Fibroblast of lung (primary cell): ENCODE data around the gene IL17RD. TPM values are rescaled to one million over a fixed set of nuclear protein-coding genes. Genes with fewer than 3 reads are reported as not detected.

Experiments used
- DNase-seq, 2 donors: peaks; one replicate each; pipeline versions ENCODE4 v3.0.0 to v3.0.0-alpha.2; 2010; ENCODE audit warnings: low read depth in 2 of 2
- H2AFZ ChIP-seq: 2 replicates; pipeline ENCODE4 v1.5.1; 2012; ENCODE audit warnings: low read length, control low read depth, inconsistent platforms
- H3K27ac ChIP-seq: 2 replicates; pipeline ENCODE4 v1.5.1; 2011; ENCODE audit warnings: low read length, control low read depth; ENCODE audit not compliant: insufficient read depth
- H3K27me3 ChIP-seq: 2 replicates; pipeline ENCODE4 v1.5.1; 2011; ENCODE audit warnings: mild to moderate bottlenecking, low read length; ENCODE audit not compliant: control insufficient read depth, insufficient read depth
- H3K36me3 ChIP-seq: 2 replicates; pipeline ENCODE4 v1.5.1; 2011; ENCODE audit warnings: low read length; ENCODE audit not compliant: control insufficient read depth, insufficient read depth
- H3K4me1 ChIP-seq: 2 replicates; pipeline ENCODE4 v1.5.1; 2011; ENCODE audit warnings: low read length; ENCODE audit not compliant: control insufficient read depth, insufficient read depth; ENCODE audit errors: extremely low read depth
- H3K4me2 ChIP-seq: 2 replicates; pipeline ENCODE4 v1.5.1; 2011; ENCODE audit warnings: low read length, control low read depth; ENCODE audit not compliant: insufficient read depth; ENCODE audit errors: extremely low read depth
- H3K4me3 ChIP-seq, 4 experiments: fragments of 200-600 bp in 1 of 4; sonication (generic) in 1 of 4; replicated peaks in 1 of 4; 2 replicates each; pipeline ENCODE4 v1.5.1; 2011 to 2016; ENCODE audit warnings: low read length in 4 of 4, low read depth in 3 of 4, mild to moderate bottlenecking in 3 of 4, control low read depth in 2 of 4, inconsistent platforms in 1 of 4, mixed read lengths in 1 of 4; ENCODE audit not compliant: insufficient read depth in 1 of 4; ENCODE audit errors: control extremely low read depth in 1 of 4
- H3K79me2 ChIP-seq: 2 replicates; pipeline ENCODE4 v1.5.1; 2012; ENCODE audit warnings: mild to moderate bottlenecking, low read length, inconsistent platforms; ENCODE audit not compliant: control insufficient read depth, insufficient read depth
- H3K9ac ChIP-seq: 2 replicates; pipeline ENCODE4 v1.5.1; 2011; ENCODE audit warnings: mild to moderate bottlenecking, low read length, control low read depth; ENCODE audit not compliant: insufficient read depth
- H3K9me3 ChIP-seq: 2 replicates; pipeline ENCODE4 v1.5.1; 2012; ENCODE audit warnings: low read depth, low read length; ENCODE audit not compliant: control insufficient read depth, insufficient read depth
- H4K20me1 ChIP-seq: 2 replicates; pipeline ENCODE4 v1.5.1; 2011; ENCODE audit warnings: low read length; ENCODE audit not compliant: control insufficient read depth, insufficient read depth; ENCODE audit errors: extremely low read depth
- EZH2 ChIP-seq: IDR thresholded peaks from 2 replicates; pipeline ENCODE4 v1.5.1; 2012; ENCODE audit warnings: low read length, control low read depth, mild to moderate bottlenecking; ENCODE audit errors: missing control alignments
- polyA plus RNA-seq, 2 donors: library from polyadenylated mRNA; depleted of rRNA in 1 of 2; stranded (reverse) in 1 of 2; unstranded in 1 of 2; fragments of >200 nt; gene quantifications; 2 replicates each; pipeline ENCODE4 v1.2.1, GENCODE V29; 2011 to 2012; ENCODE audit warnings: missing spikeins in 1 of 2
- total RNA-seq: library from RNA; depleted of rRNA; stranded (reverse); fragments of >200 nt; gene quantifications from 2 replicates; pipeline ENCODE4 v1.2.1, GENCODE V29; 2014
- TF ChIP-seq, protein P1 (sequence below), 2 donors: IDR thresholded peaks in 1 of 2; conservative IDR thresholded peaks in 1 of 2; 1 replicate in 1 of 2; 2 replicates in 1 of 2; pipeline ENCODE4 v1.5.1; 2011 to 2012; ENCODE audit warnings: low read length in 2 of 2, control low read depth in 1 of 2, inconsistent platforms in 1 of 2, low read depth in 1 of 2, mild to moderate bottlenecking in 1 of 2

Gene IL17RD
- total and polyA plus RNA-seq, 2 donors (not counting 1 experiment from before 2014, with no cell fraction given) = 0.60 to 1.8 TPM

- Histone ChIP-seq H3K27me3 (no peaks in the 10 kb centered on the region), H3K4me3 (no peak overlapping the region), H3K9me3 (no peaks in the 10 kb centered on the region), H3K79me2 (no peaks in the 10 kb centered on the region), H3K4me1 (peaks cover 7% of the 10 kb centered on the region), H3K36me3 (no peaks in the 10 kb centered on the region), H4K20me1 (no peaks in the 10 kb centered on the region), H2AFZ (no peak overlapping the region), H3K9ac (no peak overlapping the region), H3K4me2 (no peak overlapping the region), H3K27ac (no peak overlapping the region)
- TF ChIP-seq EZH2 = no peak
- TF ChIP-seq, protein P1, sequence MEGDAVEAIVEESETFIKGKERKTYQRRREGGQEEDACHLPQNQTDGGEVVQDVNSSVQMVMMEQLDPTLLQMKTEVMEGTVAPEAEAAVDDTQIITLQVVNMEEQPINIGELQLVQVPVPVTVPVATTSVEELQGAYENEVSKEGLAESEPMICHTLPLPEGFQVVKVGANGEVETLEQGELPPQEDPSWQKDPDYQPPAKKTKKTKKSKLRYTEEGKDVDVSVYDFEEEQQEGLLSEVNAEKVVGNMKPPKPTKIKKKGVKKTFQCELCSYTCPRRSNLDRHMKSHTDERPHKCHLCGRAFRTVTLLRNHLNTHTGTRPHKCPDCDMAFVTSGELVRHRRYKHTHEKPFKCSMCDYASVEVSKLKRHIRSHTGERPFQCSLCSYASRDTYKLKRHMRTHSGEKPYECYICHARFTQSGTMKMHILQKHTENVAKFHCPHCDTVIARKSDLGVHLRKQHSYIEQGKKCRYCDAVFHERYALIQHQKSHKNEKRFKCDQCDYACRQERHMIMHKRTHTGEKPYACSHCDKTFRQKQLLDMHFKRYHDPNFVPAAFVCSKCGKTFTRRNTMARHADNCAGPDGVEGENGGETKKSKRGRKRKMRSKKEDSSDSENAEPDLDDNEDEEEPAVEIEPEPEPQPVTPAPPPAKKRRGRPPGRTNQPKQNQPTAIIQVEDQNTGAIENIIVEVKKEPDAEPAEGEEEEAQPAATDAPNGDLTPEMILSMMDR (conservative IDR thresholded peaks at IDR 0.05 in 1 of 2, IDR thresholded peaks at IDR 0.05 in 1 of 2; ENCODE audit: low read depth in 1 of 2, low read length in 2 of 2) = no peak
- peak in 1 of 2 donors; percentile 65 for DNase-seq
Observed at GRCh38 chr3:57066471-57066870, 98.7 kb downstream of the IL17RD start.

GRCh38 chr3:57065588-57065987 is 99.6 kb downstream of the IL17RD start:
- no peak overlapping the region for H3K4me2 ChIP-seq
- no peaks in the 10 kb centered on the region for H4K20me1 ChIP-seq
- DNase-seq = peak in 1 of 2 donors; percentile 89
- H3K27me3 ChIP-seq = no peaks in the 10 kb centered on the region
- no peak overlapping the region for H3K4me3 ChIP-seq
- H2AFZ ChIP-seq = no peak overlapping the region
- TF ChIP-seq, protein P1 (conservative IDR thresholded peaks at IDR 0.05 in 1 of 2, IDR thresholded peaks at IDR 0.05 in 1 of 2; ENCODE audit: low read depth in 1 of 2, low read length in 2 of 2) = no peak
- TF ChIP-seq EZH2 = no peak
- H3K27ac ChIP-seq = no peak overlapping the region
- no peaks in the 10 kb centered on the region for H3K36me3 ChIP-seq
- no peaks in the 10 kb centered on the region for H3K9me3 ChIP-seq
- H3K9ac ChIP-seq = no peak overlapping the region
- H3K4me1 ChIP-seq = peaks cover 8% of the 10 kb centered on the region
- H3K79me2 ChIP-seq = no peaks in the 10 kb centered on the region

DNA sequence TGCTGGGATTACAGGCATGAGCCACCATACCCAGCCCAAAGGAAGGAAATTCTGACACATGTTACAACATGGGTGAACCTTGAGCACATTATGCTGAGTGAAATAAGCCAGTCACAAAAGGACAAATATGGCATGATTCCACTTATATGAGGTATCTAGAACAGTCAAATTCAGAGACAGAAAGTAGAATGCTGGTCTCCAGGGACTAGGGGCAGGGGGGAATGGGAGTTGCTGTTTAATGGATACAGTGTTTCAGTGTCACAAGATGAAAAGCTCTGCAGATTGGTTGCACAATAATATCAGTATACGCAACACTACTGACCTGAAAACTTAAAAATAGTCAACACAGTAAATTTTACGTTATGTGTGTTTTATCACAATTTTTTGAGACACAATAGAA is 100.6 kb downstream of the IL17RD start:
- DNase-seq = no peak

More for the DNA sequence above, 100.6 kb downstream of the IL17RD start:
- H3K27ac ChIP-seq = no peak overlapping the region
- H3K4me1 ChIP-seq = peaks cover 11% of the 10 kb centered on the region
- H3K27me3 ChIP-seq = no peaks in the 10 kb centered on the region
- no peak overlapping the region for H3K9ac ChIP-seq
- no peak overlapping the region for H2AFZ ChIP-seq
- no peaks in the 10 kb centered on the region for H3K79me2 ChIP-seq
- no peaks in the 10 kb centered on the region for H3K36me3 ChIP-seq
- H3K4me2 ChIP-seq = no peak overlapping the region
- TF ChIP-seq EZH2 = no peak
- TF ChIP-seq, protein P1 (conservative IDR thresholded peaks at IDR 0.05 in 1 of 2, IDR thresholded peaks at IDR 0.05 in 1 of 2; ENCODE audit: low read depth in 1 of 2, low read length in 2 of 2) = no peak
- H4K20me1 ChIP-seq = no peaks in the 10 kb centered on the region
- no peaks in the 10 kb centered on the region for H3K9me3 ChIP-seq
- no peak overlapping the region for H3K4me3 ChIP-seq
